ENCODE data around the gene EPHB2.
"Not testable (repeated sequence)": the region's sequence is repeated elsewhere in the genome, so short reads cannot be mapped to it uniquely, and the experiment has no call there.

EPHB2 gene

GRCh38 chr1:22843441-22844183 is 133.0 kb downstream of the EPHB2 start:
- DNase-seq, result not testable (repeated sequence)

GRCh38 chr1:22844621-22845020 is 134.0 kb downstream of the EPHB2 start:
- DNase-seq, result no peak

- DNase-seq, result no peak
These were observed 134.8 kb downstream of the EPHB2 start for GRCh38 chr1:22845398-22845935.

- DNase-seq, result no peak
These were observed 135.8 kb downstream of the EPHB2 start for GRCh38 chr1:22846458-22846857.

GRCh38 chr1:22847249-22847648 is 136.6 kb downstream of the EPHB2 start:
- no peak for DNase-seq

- no peak for DNase-seq
These were observed 137.1 kb downstream of the EPHB2 start for GRCh38 chr1:22847709-22848108.

GRCh38 chr1:22848405-22848804 is 137.8 kb downstream of the EPHB2 start:
- no peak for DNase-seq

GRCh38 chr1:22849770-22850169 is 139.1 kb downstream of the EPHB2 start:
- DNase-seq, result no peak

GRCh38 chr1:22850281-22850680 is 139.6 kb downstream of the EPHB2 start:
- DNase-seq, result no peak

GRCh38 chr1:22850681-22851080 is 140.0 kb downstream of the EPHB2 start:
- DNase-seq, result no peak

GRCh38 chr1:22851517-22851916 is 140.9 kb downstream of the EPHB2 start:
- DNase-seq, result no peak

- no peak for DNase-seq
These were observed 141.6 kb downstream of the EPHB2 start for GRCh38 chr1:22852144-22852655.

- DNase-seq, result no peak
These were observed 143.1 kb downstream of the EPHB2 start for GRCh38 chr1:22853651-22854185.

GRCh38 chr1:22854688-22855565 is 144.3 kb downstream of the EPHB2 start:
- DNase-seq, result no peak

GRCh38 chr1:22855668-22856606 is 145.3 kb downstream of the EPHB2 start:
- no peak for DNase-seq

- DNase-seq, result no peak
These were observed 147.0 kb downstream of the EPHB2 start for GRCh38 chr1:22857661-22858060.

- no peak for DNase-seq
These were observed 149.8 kb downstream of the EPHB2 start for GRCh38 chr1:22860414-22860800.

GRCh38 chr1:22860883-22861385 is 150.3 kb downstream of the EPHB2 start:
- DNase-seq, result no peak

- no peak for DNase-seq
These were observed 151.3 kb downstream of the EPHB2 start for GRCh38 chr1:22861764-22862440.

GRCh38 chr1:22862752-22863151 is 152.1 kb downstream of the EPHB2 start:
- DNase-seq, result no peak

- DNase-seq, result no peak
These were observed 153.1 kb downstream of the EPHB2 start for GRCh38 chr1:22863766-22864165.

Data from Kasumi-1 (cell line).